Measurements from ENCODE around the gene USP5. TPM values are rescaled to one million over a fixed set of nuclear protein-coding genes. Genes with fewer than 3 reads are reported as not detected.

The USP5 gene
- polyA plus RNA-seq, 1 experiment = 47.1 TPM

DNA sequence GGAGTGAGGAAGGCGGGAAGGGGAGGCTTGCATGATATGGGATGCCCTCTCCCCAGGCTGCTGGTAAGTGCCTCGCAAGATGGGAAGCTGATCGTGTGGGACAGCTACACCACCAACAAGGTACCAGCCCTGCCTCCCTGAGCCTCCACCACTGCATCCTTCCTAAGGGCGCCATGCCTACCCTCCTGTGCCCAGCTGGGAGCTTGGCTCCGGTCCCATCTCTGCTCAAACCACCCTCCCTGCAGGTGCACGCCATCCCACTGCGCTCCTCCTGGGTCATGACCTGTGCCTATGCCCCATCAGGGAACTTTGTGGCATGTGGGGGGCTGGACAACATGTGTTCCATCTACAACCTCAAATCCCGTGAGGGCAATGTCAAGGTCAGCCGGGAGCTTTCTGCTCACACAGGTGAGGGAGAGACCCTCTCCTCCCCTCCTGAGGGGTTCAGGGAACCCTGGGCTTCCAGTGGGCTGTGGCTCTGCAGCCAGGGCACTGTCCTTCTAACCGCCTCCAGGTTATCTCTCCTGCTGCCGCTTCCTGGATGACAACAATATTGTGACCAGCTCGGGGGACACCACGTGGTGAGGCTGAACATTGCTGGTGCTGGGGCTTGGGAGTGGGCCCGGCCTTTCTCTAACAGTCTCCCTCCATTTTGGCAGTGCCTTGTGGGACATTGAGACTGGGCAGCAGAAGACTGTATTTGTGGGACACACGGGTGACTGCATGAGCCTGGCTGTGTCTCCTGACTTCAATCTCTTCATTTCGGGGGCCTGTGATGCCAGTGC lies 8.6 kb upstream of the USP5 start:
- Histone ChIP-seq H3K27me3 (ENCODE audit: control insufficient read depth, insufficient read depth, low read length) (no peaks in the 10 kb centered on the region), H3K9me3 (ENCODE audit: control insufficient read depth, insufficient read depth, low read length) (no peaks in the 10 kb centered on the region), H3K4me3 (ENCODE audit: low read depth, low read length) (no peak overlapping the region), H3K27ac (ENCODE audit: low read depth, low read length) (peak overlapping the region; percentile 2)
- TF ChIP-seq, protein P1, sequence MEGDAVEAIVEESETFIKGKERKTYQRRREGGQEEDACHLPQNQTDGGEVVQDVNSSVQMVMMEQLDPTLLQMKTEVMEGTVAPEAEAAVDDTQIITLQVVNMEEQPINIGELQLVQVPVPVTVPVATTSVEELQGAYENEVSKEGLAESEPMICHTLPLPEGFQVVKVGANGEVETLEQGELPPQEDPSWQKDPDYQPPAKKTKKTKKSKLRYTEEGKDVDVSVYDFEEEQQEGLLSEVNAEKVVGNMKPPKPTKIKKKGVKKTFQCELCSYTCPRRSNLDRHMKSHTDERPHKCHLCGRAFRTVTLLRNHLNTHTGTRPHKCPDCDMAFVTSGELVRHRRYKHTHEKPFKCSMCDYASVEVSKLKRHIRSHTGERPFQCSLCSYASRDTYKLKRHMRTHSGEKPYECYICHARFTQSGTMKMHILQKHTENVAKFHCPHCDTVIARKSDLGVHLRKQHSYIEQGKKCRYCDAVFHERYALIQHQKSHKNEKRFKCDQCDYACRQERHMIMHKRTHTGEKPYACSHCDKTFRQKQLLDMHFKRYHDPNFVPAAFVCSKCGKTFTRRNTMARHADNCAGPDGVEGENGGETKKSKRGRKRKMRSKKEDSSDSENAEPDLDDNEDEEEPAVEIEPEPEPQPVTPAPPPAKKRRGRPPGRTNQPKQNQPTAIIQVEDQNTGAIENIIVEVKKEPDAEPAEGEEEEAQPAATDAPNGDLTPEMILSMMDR (IDR thresholded peaks at IDR 0.05; ENCODE audit: low read depth, low read length) = no peak
- ChIA-PET POLR2A (interaction anchor here (0.8 to 2.3 kb wide), 2 partner anchors 8 kb away, joined by 4 to 7 read pairs; partner anchors contain the start of gene CDCA3), CTCF (interaction anchor here (0.6 to 1.5 kb wide), 2 partner anchors 65 to 90 kb away, joined by 3 to 4 read pairs; partner anchors contain the start of gene MLF2)
- no peak for DNase-seq (ENCODE audit: low read depth, low spot score)

DNA sequence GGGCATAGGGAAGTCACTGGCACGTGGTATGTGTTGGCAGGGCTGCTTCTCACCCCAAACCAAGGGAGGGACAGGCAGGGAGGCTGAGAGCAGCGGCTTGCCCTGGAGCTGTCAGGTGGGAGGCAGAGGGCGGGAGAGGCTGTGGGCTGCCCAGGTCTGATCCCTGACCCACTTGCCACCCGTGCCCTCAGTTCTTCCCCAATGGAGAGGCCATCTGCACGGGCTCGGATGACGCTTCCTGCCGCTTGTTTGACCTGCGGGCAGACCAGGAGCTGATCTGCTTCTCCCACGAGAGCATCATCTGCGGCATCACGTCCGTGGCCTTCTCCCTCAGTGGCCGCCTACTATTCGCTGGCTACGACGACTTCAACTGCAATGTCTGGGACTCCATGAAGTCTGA lies 6.6 kb upstream of the USP5 start:
- H3K4me3 ChIP-seq (ENCODE audit: low read depth, low read length) = no peak overlapping the region
- POLR2A ChIA-PET = no interaction called here
- CTCF ChIA-PET = interaction anchor here (1.0 to 1.4 kb wide), 2 partner anchors 10 kb away, joined by 3 to 5 read pairs; no protein-coding TSS in a partner anchor
- TF ChIP-seq, protein P1 (IDR thresholded peaks at IDR 0.05; ENCODE audit: low read depth, low read length) = no peak
- DNase-seq (ENCODE audit: low read depth, low spot score) = no peak
- H3K9me3 ChIP-seq (ENCODE audit: control insufficient read depth, insufficient read depth, low read length) = no peaks in the 10 kb centered on the region
- no peak overlapping the region for H3K27ac ChIP-seq (ENCODE audit: low read depth, low read length)
- no peaks in the 10 kb centered on the region for H3K27me3 ChIP-seq (ENCODE audit: control insufficient read depth, insufficient read depth, low read length)

DNA sequence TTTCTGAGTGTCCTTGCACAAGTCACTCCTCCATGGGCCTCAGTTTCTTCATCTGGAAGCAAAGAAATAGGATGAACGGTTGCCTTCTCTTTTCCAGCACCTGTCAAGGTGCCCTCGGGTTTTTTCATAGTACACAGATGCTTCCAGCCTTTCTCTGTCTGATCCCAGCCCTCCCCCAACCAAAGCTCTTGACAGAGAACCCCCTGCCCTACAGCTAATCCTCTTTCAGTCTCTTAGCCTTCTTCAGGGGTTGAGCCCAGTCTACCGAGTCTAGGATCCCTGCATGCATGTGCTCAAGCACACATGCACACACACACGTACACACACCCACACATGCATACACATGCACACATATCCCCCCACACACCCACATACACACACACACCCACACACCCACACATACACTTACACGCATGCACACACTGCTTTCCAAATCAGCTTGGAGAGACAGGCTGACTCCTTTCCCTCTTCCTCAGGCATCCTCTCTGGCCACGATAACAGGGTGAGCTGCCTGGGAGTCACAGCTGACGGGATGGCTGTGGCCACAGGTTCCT lies 5.6 kb upstream of the USP5 start:
- no peaks in the 10 kb centered on the region for H3K9me3 ChIP-seq (ENCODE audit: control insufficient read depth, insufficient read depth, low read length)
- H3K27me3 ChIP-seq (ENCODE audit: control insufficient read depth, insufficient read depth, low read length) = no peaks in the 10 kb centered on the region
- H3K4me3 ChIP-seq (ENCODE audit: low read depth, low read length) = no peak overlapping the region
- TF ChIP-seq, protein P1 (IDR thresholded peaks at IDR 0.05; ENCODE audit: low read depth, low read length) = no peak
- no peak overlapping the region for H3K27ac ChIP-seq (ENCODE audit: low read depth, low read length)
- POLR2A ChIA-PET = no interaction called here
- CTCF ChIA-PET = no interaction called here
- DNase-seq (ENCODE audit: low read depth, low spot score) = no peak

DNA sequence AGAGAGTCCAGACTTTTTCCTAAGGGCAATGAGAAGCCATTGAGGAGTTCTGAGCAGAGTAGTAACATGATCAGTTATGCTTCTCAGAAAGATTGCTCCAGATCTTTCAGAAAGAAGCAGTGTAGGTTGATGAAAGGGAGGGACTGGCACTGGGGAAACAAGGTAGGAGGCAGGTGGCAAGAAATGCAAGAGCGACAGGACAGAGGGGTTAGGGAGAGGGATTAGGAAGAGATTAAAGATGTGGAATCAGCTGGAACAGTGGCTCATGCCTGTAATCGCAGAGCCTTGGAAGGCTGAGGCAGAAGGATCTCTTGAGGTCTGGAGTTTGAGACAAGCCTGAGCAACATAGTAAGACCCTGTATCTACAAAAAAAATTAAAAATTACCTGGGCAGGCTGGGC lies 4.3 kb upstream of the USP5 start:
- H3K27ac ChIP-seq (ENCODE audit: low read depth, low read length) = no peak overlapping the region
- ChIA-PET CTCF (interaction anchor here (0.6 to 1.9 kb wide), 5 partner anchors 11 to 282 kb away, joined by 3 to 9 read pairs (median 5); partner anchors contain the start of gene MLF2), POLR2A (no interaction called here)
- DNase-seq (ENCODE audit: low read depth, low spot score) = no peak
- H3K9me3 ChIP-seq (ENCODE audit: control insufficient read depth, insufficient read depth, low read length) = no peaks in the 10 kb centered on the region; the same call in 1 of the 2 replicates
- H3K4me3 ChIP-seq (ENCODE audit: low read depth, low read length) = no peak overlapping the region
- TF ChIP-seq, protein P1 (IDR thresholded peaks at IDR 0.05; ENCODE audit: low read depth, low read length) = no peak
- H3K27me3 ChIP-seq (ENCODE audit: control insufficient read depth, insufficient read depth, low read length) = no peaks in the 10 kb centered on the region

DNA sequence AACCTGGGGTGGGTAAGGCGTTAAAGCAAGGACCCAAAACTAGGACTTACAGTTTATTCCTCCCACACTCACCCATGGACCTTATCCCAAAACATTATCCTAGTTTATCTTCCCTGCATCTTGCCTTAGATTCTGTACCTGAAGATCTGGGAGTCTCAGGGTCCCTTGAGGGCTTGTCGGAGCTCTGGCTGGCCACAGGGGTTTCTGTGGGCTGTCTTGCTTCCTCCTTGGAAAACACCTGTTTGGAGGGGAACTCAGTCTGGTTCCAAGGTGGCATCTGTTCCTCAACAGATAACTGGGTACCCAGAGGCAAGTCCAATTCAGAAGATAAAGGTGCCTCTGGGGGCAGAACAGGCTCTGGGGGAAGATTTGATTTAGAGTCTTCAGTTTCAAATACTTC lies 2.5 kb upstream of the USP5 start:
- DNase-seq (ENCODE audit: low read depth, low spot score) = no peak
- Histone ChIP-seq H3K27me3 (ENCODE audit: control insufficient read depth, insufficient read depth, low read length) (no peaks in the 10 kb centered on the region), H3K27ac (ENCODE audit: low read depth, low read length) (no peak overlapping the region), H3K4me3 (ENCODE audit: low read depth, low read length) (no peak overlapping the region), H3K9me3 (ENCODE audit: control insufficient read depth, insufficient read depth, low read length) (no peaks in the 10 kb centered on the region; the same call in 1 of the 2 replicates)
- ChIA-PET POLR2A (interaction anchor here (1.1 kb wide), 1 partner anchor 10 kb away, joined by 3 read pairs; no protein-coding TSS in a partner anchor), CTCF (interaction anchor here (1.9 kb wide), 1 partner anchor 13 kb away, joined by 6 read pairs; no protein-coding TSS in a partner anchor)
- TF ChIP-seq, protein P1 (IDR thresholded peaks at IDR 0.05; ENCODE audit: low read depth, low read length) = no peak

Measured in AG04450 (cell line).